Psoas muscle (tissue), 8 donors: ENCODE results near the gene PIP5K1B. TPM values are rescaled to one million over a fixed set of nuclear protein-coding genes. Genes with fewer than 3 reads are reported as not detected.

Experiments
- ATAC-seq, 4 donors: fragments of 200-7000 bp; cut with Tn5 transposase; one replicate each; pipeline ENCODE4 v1.9.1; 2020; ENCODE audit warnings: moderate library complexity in 3 of 4, mild to moderate bottlenecking in 2 of 4
- DNase-seq, 2 donors: peaks; one replicate each; pipeline ENCODE4 v3.0.0-alpha.2; 2020
- H3K27ac ChIP-seq: fragments of 200-600 bp; one replicate; pipeline ENCODE4 v1.8.0; 2022
- H3K27me3 ChIP-seq, 3 donors: fragments of 200-600 bp in 1 of 3; one replicate each; pipeline versions ENCODE4 v1.6.1 to v1.8.0; 2013 to 2022; ENCODE audit warnings: low read length in 2 of 3, mild to moderate bottlenecking in 2 of 3, moderate library complexity in 1 of 3; ENCODE audit not compliant: insufficient read depth in 3 of 3
- H3K36me3 ChIP-seq, 2 donors: fragments of 200-600 bp in 1 of 2; one replicate each; pipeline versions ENCODE4 v1.6.1 to v1.8.0; 2013 to 2022; ENCODE audit warnings: low read depth in 1 of 2, mild to moderate bottlenecking in 1 of 2, moderate library complexity in 1 of 2; ENCODE audit not compliant: insufficient read depth in 1 of 2
- H3K4me1 ChIP-seq: fragments of 200-600 bp; one replicate; pipeline ENCODE4 v1.8.0; 2022
- H3K4me3 ChIP-seq: fragments of 200-600 bp; one replicate; pipeline ENCODE4 v1.8.0; 2022; ENCODE audit warnings: mild to moderate bottlenecking
- H3K9me3 ChIP-seq: fragments of 200-600 bp; one replicate; pipeline ENCODE4 v1.8.0; 2022
- WGBS, 3 donors: extraction: QIAGEN DNeasy Blood & Tissue Kit; methylation state at CpG; one replicate each; pipeline versions ENCODE4 v1.1.6 to v1.1.7; 2013; 5-methylcytosine and 5-hydroxymethylcytosine counted together
- intact Hi-C, 2 donors: fragments of 100-400 bp; cut with DNase I; formaldehyde crosslinking; loops; one replicate each; pipeline versions ENCODE4 v1.11.0 to v1.14.2; 2022
- polyA plus RNA-seq, 3 donors: library from polyadenylated mRNA; stranded (reverse); fragments of 200-250 nt; gene quantifications; one replicate each; pipeline ENCODE4 v1.2.3, GENCODE V29; 2013
- total RNA-seq, 4 donors: library from RNA; stranded (reverse); fragmentation: NEBNext Ultra II Directional in 2 of 4; extraction: Animal tissue kit (Norgen Biotek cat#: 25700) in 2 of 4; gene quantifications; one replicate each; pipeline versions ENCODE4 v1.2.1 to v1.2.4, GENCODE V29; 2021 to 2023
- TF ChIP-seq, protein P1 (sequence below): fragments of 200-600 bp; IDR thresholded peaks from one replicate; pipeline ENCODE4 v1.8.0; 2022; ENCODE audit warnings: antibody characterized with exemption
- donor health status: healthy with polysubstance abuse.
- donor health status: DM: no; HTN: no; CAD: no; lungs with moderate emphysema.
- donor health status: Bipolar disorder and iron deficiency.
- donor health status: healthy.
- donor health status: DM: yes; HTN: yes; CAD: no.
- donor health status: DM: no; HTN: no; CAD: no.
- donor health status: DM: no; HTN: no; CAD: no.
- donor health status: DM: yes; HTN: yes; CAD: no.

The PIP5K1B gene
- total and polyA plus RNA-seq, 7 donors: 0.48 to 2.5 (median 1.7) TPM

- TF ChIP-seq, protein P1, sequence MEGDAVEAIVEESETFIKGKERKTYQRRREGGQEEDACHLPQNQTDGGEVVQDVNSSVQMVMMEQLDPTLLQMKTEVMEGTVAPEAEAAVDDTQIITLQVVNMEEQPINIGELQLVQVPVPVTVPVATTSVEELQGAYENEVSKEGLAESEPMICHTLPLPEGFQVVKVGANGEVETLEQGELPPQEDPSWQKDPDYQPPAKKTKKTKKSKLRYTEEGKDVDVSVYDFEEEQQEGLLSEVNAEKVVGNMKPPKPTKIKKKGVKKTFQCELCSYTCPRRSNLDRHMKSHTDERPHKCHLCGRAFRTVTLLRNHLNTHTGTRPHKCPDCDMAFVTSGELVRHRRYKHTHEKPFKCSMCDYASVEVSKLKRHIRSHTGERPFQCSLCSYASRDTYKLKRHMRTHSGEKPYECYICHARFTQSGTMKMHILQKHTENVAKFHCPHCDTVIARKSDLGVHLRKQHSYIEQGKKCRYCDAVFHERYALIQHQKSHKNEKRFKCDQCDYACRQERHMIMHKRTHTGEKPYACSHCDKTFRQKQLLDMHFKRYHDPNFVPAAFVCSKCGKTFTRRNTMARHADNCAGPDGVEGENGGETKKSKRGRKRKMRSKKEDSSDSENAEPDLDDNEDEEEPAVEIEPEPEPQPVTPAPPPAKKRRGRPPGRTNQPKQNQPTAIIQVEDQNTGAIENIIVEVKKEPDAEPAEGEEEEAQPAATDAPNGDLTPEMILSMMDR: no peak
- intact Hi-C loops: loop anchor here (5.0 to 10.0 kb wide), 2 partner anchors 55 to 363 kb away; no protein-coding TSS in a partner anchor
- WGBS, 3 donors: 68 to 80% (median 78%) methylated on average over 4 of the region's 4 CpGs
These were observed 245.1 kb downstream of the PIP5K1B start for GRCh38 chr9:68950188-68950587.

DNA sequence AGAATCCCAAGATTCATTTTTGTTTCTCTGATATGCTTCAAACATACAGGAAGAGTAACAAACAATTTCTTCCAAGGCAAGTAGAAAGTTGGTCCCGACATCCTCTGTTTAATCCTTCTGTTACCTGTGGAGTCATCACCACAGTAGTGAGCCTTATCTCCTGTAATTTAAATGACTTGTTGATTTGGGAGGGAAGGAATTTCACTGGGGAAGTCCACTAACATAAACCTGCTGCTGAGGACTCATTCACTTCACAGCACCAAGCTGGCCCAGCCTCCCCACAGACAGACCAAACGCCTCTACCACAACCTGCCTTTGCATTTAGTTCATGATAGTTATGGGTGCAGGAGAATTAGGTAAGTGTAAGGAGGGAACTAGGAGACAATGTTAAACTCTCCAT is 245.6 kb downstream of the PIP5K1B start:
- intact Hi-C loops: loop anchor here (5.0 to 10.0 kb wide), 2 partner anchors 56 to 363 kb away; no protein-coding TSS in a partner anchor
- no peaks in the 10 kb centered on the region for H3K9me3 ChIP-seq
- WGBS, 3 donors: 87 to 92% (median 89%) methylated on average over 2 of the region's 2 CpGs
- ATAC-seq (no peak), DNase-seq (no peak)
- no peaks in the 10 kb centered on the region for H3K36me3 ChIP-seq
- no peaks in the 10 kb centered on the region for H3K4me1 ChIP-seq
- TF ChIP-seq, protein P1: no peak
- no peaks in the 10 kb centered on the region for H3K27me3 ChIP-seq
- H3K27ac ChIP-seq: no peak overlapping the region
- H3K4me3 ChIP-seq: no peak overlapping the region

More at GRCh38 chr9:68950188-68950587, 245.1 kb downstream of the PIP5K1B start:
- ATAC-seq: no peak
- DNase-seq: no peak
- no peaks in the 10 kb centered on the region for H3K4me1 ChIP-seq
- no peak overlapping the region for H3K4me3 ChIP-seq
- no peaks in the 10 kb centered on the region for H3K9me3 ChIP-seq
- H3K27ac ChIP-seq: no peak overlapping the region
- no peaks in the 10 kb centered on the region for H3K27me3 ChIP-seq
- no peaks in the 10 kb centered on the region for H3K36me3 ChIP-seq

DNA sequence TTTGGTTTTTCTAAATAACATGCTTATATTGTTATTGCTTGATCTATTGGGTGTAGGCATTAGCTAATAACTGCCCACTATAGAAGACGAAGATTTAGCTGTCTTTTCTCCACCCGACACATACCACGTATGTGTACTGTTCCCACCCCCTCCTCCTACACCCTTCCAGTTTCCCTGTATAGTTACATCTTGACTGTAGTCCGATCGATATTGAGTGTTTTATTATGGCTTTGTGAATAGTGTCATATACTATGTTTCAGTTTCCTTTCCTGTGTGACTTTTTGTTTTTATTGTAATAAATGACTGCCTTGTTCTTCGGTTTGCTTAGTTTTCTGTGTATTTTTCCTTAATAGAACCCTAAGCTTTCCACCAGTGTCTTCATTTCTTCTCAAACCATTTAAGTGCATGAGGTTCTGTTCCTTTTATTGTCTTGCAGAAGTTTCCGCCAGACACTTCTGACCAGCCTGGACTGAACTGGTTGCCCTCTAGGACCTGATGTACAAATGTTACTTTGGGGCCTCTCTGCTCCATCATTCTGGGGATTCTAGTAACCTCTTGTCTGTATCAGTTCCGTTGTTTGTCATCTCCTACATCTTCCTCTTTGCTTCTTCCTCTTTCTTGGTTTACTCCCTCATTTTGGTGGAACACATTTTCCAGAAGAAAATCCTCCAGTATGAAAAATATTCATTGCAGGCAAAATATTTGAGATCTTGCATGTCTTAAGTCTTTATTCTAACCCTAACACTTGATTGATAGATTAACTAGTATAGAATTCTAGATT is 247.0 kb downstream of the PIP5K1B start:
- TF ChIP-seq, protein P1: no peak
- H3K27ac ChIP-seq: no peak overlapping the region
- DNase-seq (no peak), ATAC-seq (no peak)
- H3K9me3 ChIP-seq: no peaks in the 10 kb centered on the region
- no peaks in the 10 kb centered on the region for H3K4me1 ChIP-seq
- no peaks in the 10 kb centered on the region for H3K36me3 ChIP-seq
- H3K4me3 ChIP-seq: no peak overlapping the region
- WGBS, 3 donors: 87 to 92% (median 87%) methylated on average over 8 of the region's 8 CpGs
- intact Hi-C loops: loop anchor here (5.0 to 10.0 kb wide), 2 partner anchors 57 to 365 kb away; no protein-coding TSS in a partner anchor
- no peaks in the 10 kb centered on the region for H3K27me3 ChIP-seq

DNA sequence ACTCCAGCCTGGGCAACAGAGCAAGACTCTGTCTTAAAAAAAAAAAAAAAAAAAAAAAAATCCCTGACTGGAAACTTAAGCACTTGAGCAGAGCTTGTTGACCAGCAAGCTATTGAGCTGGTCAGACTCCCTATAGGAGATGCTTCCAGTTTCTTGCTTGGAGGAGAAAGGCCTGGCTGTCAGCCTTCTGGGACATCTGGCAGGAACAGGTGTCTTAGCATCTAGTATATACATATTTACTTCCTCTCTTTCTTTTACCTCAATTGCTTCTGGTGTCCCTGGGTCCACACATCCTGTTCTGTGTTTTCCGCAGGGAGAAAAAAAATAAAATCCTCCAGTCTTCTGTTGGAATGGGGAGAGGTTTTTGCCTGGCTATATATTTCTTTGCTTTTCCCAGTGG is 248.7 kb downstream of the PIP5K1B start:
- H3K4me3 ChIP-seq: no peak overlapping the region
- no peak for DNase-seq
- no peaks in the 10 kb centered on the region for H3K27me3 ChIP-seq
- no peaks in the 10 kb centered on the region for H3K9me3 ChIP-seq
- H3K27ac ChIP-seq: no peak overlapping the region
- 67 to 76% (median 76%) methylated on average over 1 of the region's 1 CpG for WGBS, 3 donors
- intact Hi-C loops: loop anchor here (5.0 to 10.0 kb wide), 2 partner anchors 59 to 366 kb away; no protein-coding TSS in a partner anchor
- TF ChIP-seq, protein P1: no peak
- H3K4me1 ChIP-seq: no peaks in the 10 kb centered on the region
- H3K36me3 ChIP-seq: no peaks in the 10 kb centered on the region
- ATAC-seq: no peak
